GM21717 (cell line): ENCODE data around the gene ANKRD18B.
"Not testable (repeated sequence)": the region's sequence is repeated elsewhere in the genome, so short reads cannot be mapped to it uniquely, and the experiment has no call there.

Experiments used
- ATAC-seq: cut with Tn5 transposase; IDR thresholded peaks from one replicate; pipeline ENCODE4 v1.9.1; 2021; ENCODE audit warnings: mild to moderate bottlenecking, moderate library complexity; ENCODE audit not compliant: unreplicated experiment

Gene ANKRD18B

GRCh38 chr9:33604249-33604648, 80.2 kb downstream of the ANKRD18B start:
- not testable (repeated sequence) for ATAC-seq

DNA sequence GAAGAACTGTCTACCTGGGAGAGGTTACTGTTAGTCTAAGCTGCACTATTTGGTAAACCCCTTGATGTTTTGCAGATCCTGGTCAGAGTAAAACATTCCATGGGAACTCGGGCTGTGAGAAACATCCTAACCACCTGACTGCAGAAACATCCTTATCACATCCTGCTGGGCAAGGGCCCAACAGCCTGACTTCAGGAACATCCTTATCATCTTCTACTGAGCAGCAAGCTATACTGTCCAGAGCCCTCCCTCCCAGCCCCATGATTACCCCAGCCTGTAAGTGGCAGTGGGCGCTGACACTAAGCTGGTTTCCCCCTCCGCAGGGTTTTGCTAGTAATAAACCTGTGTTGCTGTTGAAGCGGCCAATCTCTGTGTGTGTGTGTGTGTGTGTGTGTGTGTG, 80.9 kb downstream of the ANKRD18B start:
- not testable (repeated sequence) for ATAC-seq

DNA sequence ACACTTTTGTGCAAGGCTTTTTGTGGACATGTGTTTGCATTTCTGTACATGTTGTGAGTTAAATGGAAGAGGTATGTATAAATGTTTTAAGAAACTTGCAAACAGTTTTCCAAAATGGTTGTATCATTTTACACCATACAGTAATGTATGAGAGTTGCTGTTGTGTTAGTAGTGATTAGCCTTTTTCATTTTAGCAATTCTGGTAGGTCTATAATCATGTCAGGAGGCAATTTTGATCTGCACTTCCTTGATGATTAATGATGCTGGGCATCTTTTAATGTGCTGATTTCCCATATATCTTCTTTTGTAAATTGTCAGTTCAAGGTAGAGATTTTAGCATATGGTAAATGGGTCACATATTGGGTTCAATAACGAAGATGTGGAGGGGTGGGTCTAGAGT, 87.3 kb downstream of the ANKRD18B start:
- no peak for ATAC-seq

DNA sequence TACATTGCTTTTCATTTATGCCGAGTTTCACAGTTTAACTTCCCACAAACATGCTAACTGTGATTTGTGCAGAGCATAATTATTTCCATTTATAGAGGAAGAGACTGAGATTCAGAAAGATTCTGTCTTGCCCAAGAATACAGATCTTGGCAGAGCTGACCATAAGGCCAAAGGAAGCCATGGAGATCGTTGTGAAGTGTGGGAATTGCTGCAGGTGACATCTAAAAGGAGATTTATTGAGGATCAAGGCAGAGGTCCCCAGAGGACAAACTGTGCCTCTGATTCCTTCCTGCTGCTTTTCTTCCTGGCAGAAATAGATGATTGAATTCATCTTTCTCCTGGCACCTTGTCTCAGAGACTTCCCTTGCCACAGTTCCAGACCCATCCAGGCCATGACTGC, 88.4 kb downstream of the ANKRD18B start:
- not testable (repeated sequence) for ATAC-seq

GRCh38 chr9:33614001-33614687, 90.1 kb downstream of the ANKRD18B start:
- no peak for ATAC-seq

DNA sequence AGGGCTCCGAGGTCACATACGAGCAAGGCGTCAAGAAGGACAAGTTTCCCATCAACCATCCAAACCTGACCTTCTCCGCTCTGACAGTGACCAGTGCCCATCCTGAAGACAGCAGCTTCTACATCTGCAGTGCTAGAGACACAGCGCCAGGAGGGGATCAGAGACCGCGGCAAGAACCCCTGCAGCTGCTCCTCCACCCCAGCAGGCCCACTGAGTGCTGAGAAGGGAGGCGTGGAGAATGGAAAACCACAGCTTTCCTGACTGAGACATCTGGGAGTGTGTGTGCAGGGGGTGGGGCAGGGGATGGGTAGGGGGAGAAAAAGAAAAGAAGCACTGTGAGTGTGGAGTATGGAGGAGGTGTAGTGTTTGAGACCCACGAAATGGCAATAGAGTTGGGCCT, 94.3 kb downstream of the ANKRD18B start:
- ATAC-seq: not testable (repeated sequence)

DNA sequence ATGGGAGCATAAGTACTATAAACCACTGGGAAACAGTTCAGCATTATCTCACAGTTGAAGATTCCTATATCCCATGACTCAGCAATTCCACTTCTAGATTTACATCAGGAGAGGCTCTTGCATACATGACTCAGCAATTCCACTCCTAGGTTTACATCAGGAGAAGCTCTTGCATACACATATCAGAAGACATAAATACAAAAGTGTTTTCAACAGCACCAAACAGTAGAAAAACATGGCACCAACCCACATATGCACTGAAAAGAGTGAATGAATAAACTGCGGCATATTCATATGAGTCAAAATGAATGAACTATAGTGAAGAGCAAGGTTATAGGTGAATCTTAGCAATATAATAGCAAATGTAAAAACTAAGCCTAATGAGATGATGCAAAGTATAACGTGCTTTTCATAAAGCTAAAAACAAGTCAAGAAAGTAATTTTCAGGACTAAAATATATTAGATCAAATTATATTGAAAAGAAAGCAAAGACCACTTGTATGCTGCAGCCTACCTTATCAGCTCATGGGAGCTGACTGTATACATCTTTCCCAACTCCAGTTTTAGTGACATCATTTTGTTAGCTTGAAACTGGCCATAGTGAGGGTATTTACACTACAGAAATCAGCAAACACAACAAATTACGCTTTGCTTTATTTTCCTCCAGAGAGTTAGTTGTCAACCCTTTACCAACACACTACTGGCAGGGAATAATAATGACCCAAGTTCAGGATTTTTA, 95.8 kb downstream of the ANKRD18B start:
- ATAC-seq: no peak

DNA sequence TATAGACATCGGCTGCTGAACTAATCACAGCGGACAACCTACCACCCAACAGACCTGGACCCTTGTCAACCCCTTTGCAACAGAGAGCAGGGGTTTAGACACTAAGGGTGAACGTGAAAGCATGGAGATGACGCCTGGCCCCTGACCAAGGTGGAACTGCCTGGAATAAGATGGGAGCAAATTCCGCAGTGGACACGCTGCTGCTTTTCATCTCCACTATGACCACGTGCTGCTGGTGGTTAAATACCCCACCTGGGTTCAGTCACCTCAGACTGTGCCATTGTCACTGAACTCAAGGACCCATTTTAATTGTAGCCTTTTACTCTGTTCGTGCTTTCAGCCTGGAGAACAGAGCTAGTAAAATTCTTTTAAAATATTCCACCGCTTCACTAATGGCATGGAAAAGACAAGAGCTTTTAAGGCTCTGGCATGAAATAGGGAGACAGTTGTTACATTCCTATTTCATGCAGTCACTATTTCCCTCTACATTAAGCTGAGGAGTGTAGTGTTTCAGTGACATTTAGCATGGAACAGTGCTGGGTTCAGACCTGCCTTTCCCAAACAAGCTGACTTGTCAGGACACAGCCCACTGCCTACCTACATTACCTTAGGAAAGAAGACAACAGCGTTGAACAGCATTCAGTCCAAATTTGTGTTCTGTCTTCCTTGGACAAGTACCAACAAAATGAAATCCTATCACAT, 96.8 kb downstream of the ANKRD18B start:
- no peak for ATAC-seq
